Type B pancreatic cell (in vitro differentiated cells): ENCODE data around the gene EPSTI1. TPM values are rescaled to one million over a fixed set of nuclear protein-coding genes. Genes with fewer than 3 reads are reported as not detected.

Source experiments
- DNase-seq: peaks from one replicate; pipeline ENCODE4 v3.0.0; 2021; ENCODE audit warnings: mixed read lengths; ENCODE audit not compliant: unreplicated experiment; ENCODE audit errors: extremely low spot score
- H3K27ac Mint-ChIP-seq: 2 replicates; pipeline ENCODE4 v1.8.0; 2021; ENCODE audit warnings: mild to moderate bottlenecking, mixed read lengths
- H3K27me3 Mint-ChIP-seq: 2 replicates; pipeline ENCODE4 v1.8.0; 2021; ENCODE audit warnings: mixed read lengths
- H3K36me3 Mint-ChIP-seq: 2 replicates; pipeline ENCODE4 v1.8.0; 2021; ENCODE audit warnings: mixed read lengths
- H3K4me1 Mint-ChIP-seq: one replicate; pipeline ENCODE4 v1.8.0; 2021; ENCODE audit warnings: mixed read lengths; ENCODE audit not compliant: unreplicated experiment
- H3K4me3 Mint-ChIP-seq: 2 replicates; pipeline ENCODE4 v1.8.0; 2021; ENCODE audit warnings: mild to moderate bottlenecking, mixed read lengths
- H3K9me3 Mint-ChIP-seq: 2 replicates; pipeline ENCODE4 v1.8.0; 2021; ENCODE audit warnings: mixed read lengths
- total RNA-seq: library from RNA; stranded (reverse); gene quantifications from 2 replicates; pipeline ENCODE4 v1.2.1, GENCODE V29; 2021; ENCODE audit warnings: low replicate concordance
- TF ChIP-seq, protein P1 (sequence below): fragments of 200-600 bp; sonication (generic); conservative IDR thresholded peaks from 2 replicates; pipeline ENCODE4 v1.5.0; 2021; ENCODE audit warnings: antibody characterized with exemption, mild to moderate bottlenecking

Gene EPSTI1
- total RNA-seq, 1 donor from 2014 or later = 7.9 TPM

DNA sequence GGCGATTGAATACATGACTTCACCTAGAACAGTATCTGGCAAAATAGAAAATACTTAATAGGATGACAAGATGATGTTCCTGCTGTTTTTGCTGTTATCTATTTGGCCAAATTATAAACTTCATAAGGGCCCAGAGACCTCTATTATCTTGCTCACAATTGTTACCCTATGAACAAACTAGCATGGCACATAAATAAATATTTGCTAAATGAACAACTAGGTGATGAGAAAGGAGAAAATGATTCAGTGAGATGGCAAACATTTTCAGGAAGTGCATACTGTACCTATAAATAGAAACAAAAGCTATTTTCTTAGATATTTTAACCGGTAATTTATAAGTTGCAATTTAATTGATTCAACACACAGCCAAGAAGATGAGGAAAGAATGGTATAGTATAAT is 132.3 kb downstream of the EPSTI1 start:
- TF ChIP-seq, protein P1, sequence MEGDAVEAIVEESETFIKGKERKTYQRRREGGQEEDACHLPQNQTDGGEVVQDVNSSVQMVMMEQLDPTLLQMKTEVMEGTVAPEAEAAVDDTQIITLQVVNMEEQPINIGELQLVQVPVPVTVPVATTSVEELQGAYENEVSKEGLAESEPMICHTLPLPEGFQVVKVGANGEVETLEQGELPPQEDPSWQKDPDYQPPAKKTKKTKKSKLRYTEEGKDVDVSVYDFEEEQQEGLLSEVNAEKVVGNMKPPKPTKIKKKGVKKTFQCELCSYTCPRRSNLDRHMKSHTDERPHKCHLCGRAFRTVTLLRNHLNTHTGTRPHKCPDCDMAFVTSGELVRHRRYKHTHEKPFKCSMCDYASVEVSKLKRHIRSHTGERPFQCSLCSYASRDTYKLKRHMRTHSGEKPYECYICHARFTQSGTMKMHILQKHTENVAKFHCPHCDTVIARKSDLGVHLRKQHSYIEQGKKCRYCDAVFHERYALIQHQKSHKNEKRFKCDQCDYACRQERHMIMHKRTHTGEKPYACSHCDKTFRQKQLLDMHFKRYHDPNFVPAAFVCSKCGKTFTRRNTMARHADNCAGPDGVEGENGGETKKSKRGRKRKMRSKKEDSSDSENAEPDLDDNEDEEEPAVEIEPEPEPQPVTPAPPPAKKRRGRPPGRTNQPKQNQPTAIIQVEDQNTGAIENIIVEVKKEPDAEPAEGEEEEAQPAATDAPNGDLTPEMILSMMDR = no peak
- H3K4me3 Mint-ChIP-seq = no peak overlapping the region
- H3K27ac Mint-ChIP-seq = no peak overlapping the region
- H3K4me1 Mint-ChIP-seq = peaks cover 15% of the 10 kb centered on the region
- H3K27me3 Mint-ChIP-seq = no peaks in the 10 kb centered on the region
- no peak for DNase-seq
- no peaks in the 10 kb centered on the region for H3K9me3 Mint-ChIP-seq
- H3K36me3 Mint-ChIP-seq = no peaks in the 10 kb centered on the region

GRCh38 chr13:42855410-42855809 is 136.6 kb downstream of the EPSTI1 start:
- TF ChIP-seq, protein P1 = no peak
- peaks cover 4% of the 10 kb centered on the region for H3K4me1 Mint-ChIP-seq
- no peak overlapping the region for H3K27ac Mint-ChIP-seq
- no peaks in the 10 kb centered on the region for H3K27me3 Mint-ChIP-seq
- H3K9me3 Mint-ChIP-seq = no peaks in the 10 kb centered on the region
- no peaks in the 10 kb centered on the region for H3K36me3 Mint-ChIP-seq
- no peak for DNase-seq
- H3K4me3 Mint-ChIP-seq = no peak overlapping the region

DNA sequence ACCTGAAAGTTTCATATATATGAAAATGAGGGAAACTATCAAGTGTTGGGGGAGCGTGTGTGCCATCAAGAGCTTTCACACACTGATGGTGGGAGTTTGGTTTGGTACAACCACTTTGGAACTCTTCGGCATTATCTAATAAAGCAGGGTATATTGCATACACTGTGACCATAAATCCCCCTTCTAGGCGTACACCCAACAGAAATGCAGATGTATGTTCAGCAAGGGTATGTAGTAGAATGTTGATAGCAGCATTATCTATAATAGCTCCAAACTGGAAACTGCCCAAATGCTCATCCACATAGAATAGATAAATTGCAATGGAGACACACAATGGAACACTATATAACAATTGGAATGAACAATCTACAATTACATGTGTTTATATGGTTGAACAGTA is 139.9 kb downstream of the EPSTI1 start:
- TF ChIP-seq, protein P1 = no peak
- H3K36me3 Mint-ChIP-seq = no peaks in the 10 kb centered on the region

GRCh38 chr13:42849200-42849599 is 142.8 kb downstream of the EPSTI1 start:
- Mint-ChIP-seq H3K27ac (no peak overlapping the region), H3K4me1 (peaks cover 13% of the 10 kb centered on the region), H3K4me3 (no peak overlapping the region), H3K27me3 (no peaks in the 10 kb centered on the region), H3K36me3 (no peaks in the 10 kb centered on the region), H3K9me3 (no peaks in the 10 kb centered on the region)
- DNase-seq = no peak
- TF ChIP-seq, protein P1 = no peak

More for the DNA sequence above, 139.9 kb downstream of the EPSTI1 start:
- H3K9me3 Mint-ChIP-seq = no peaks in the 10 kb centered on the region
- no peak for DNase-seq
- H3K4me1 Mint-ChIP-seq = peaks cover 17% of the 10 kb centered on the region
- no peaks in the 10 kb centered on the region for H3K27me3 Mint-ChIP-seq
- no peak overlapping the region for H3K4me3 Mint-ChIP-seq
- H3K27ac Mint-ChIP-seq = no peak overlapping the region

GRCh38 chr13:42847891-42848663 is 144.0 kb downstream of the EPSTI1 start:
- Mint-ChIP-seq H3K4me1 (peaks cover 13% of the 10 kb centered on the region), H3K27ac (no peak overlapping the region), H3K9me3 (no peaks in the 10 kb centered on the region), H3K36me3 (no peaks in the 10 kb centered on the region), H3K4me3 (no peak overlapping the region), H3K27me3 (no peaks in the 10 kb centered on the region)
- no peak for DNase-seq
- TF ChIP-seq, protein P1 = no peak
